CD4-positive, alpha-beta T cell (primary cell): ENCODE data around the gene COX4I2. TPM values are rescaled to one million over a fixed set of nuclear protein-coding genes. Genes with fewer than 3 reads are reported as not detected.

Source experiments
- ATAC-seq: fragments of 200-7000 bp; cut with Tn5 transposase; one replicate; pipeline ENCODE4 v1.10.0; 2022; ENCODE audit warnings: mild to moderate bottlenecking; ENCODE audit not compliant: poor library complexity
- CTCF ChIA-PET: fragments of 350-600 bp; sonication (Branson Sonifier 250); formaldehyde crosslinking; loops from one replicate; lab custom pipeline; 2021; ENCODE audit warnings: antibody characterized with exemption, inconsistent platforms; lab: Charles Lee
- POLR2A ChIA-PET: fragments of 350-600 bp; sonication (Branson Sonifier 250); formaldehyde crosslinking; loops from one replicate; lab custom pipeline; 2021; ENCODE audit warnings: antibody characterized with exemption, inconsistent platforms; lab: Charles Lee
- DNase-seq, 14 experiments: peaks; one replicate each; pipeline ENCODE4 v3.0.0-alpha.2; 2013 to 2020; ENCODE audit warnings: mixed read lengths in 2 of 14
- H3K27ac ChIP-seq, 2 donors: one replicate each; pipeline versions ENCODE4 v1.5.1 to v1.7.0; 2013; ENCODE audit warnings: low read length in 2 of 2, low read depth in 1 of 2, mild to moderate bottlenecking in 1 of 2
- H3K27me3 ChIP-seq, 2 experiments: 1 replicate in 1 of 2; 2 replicates in 1 of 2; pipeline versions ENCODE4 v1.6.1 to v1.7.0; 2013; ENCODE audit warnings: low read length in 2 of 2, control low read depth in 1 of 2, mild to moderate bottlenecking in 1 of 2, moderate library complexity in 1 of 2; ENCODE audit not compliant: insufficient read depth in 2 of 2, control insufficient read depth in 1 of 2
- H3K36me3 ChIP-seq: one replicate; pipeline ENCODE4 v1.6.1; 2013; ENCODE audit warnings: low read length, control low read depth; ENCODE audit not compliant: insufficient read depth
- H3K4me1 ChIP-seq: one replicate; pipeline ENCODE4 v1.6.1; 2013; ENCODE audit warnings: low read length, control low read depth; ENCODE audit not compliant: insufficient read depth
- H3K4me3 ChIP-seq: one replicate; pipeline ENCODE4 v1.5.1; 2013; ENCODE audit warnings: mild to moderate bottlenecking, low read length, moderate library complexity
- H3K9me3 ChIP-seq, 2 experiments: 1 replicate in 1 of 2; 2 replicates in 1 of 2; pipeline versions ENCODE4 v1.6.1 to v1.7.0; 2013; ENCODE audit warnings: low read length in 2 of 2, mild to moderate bottlenecking in 2 of 2, control low read depth in 1 of 2, moderate library complexity in 1 of 2; ENCODE audit not compliant: control insufficient read depth in 1 of 2, insufficient read depth in 1 of 2
- H3K27ac Mint-ChIP-seq: one replicate; pipeline ENCODE4 v1.8.0; 2020; ENCODE audit warnings: mixed read lengths
- H3K27me3 Mint-ChIP-seq: one replicate; pipeline ENCODE4 v1.8.0; 2021; ENCODE audit warnings: mixed read lengths
- H3K36me3 Mint-ChIP-seq: one replicate; pipeline ENCODE4 v1.8.0; 2021; ENCODE audit warnings: low read depth, mixed read lengths
- H3K4me1 Mint-ChIP-seq: one replicate; pipeline ENCODE4 v1.8.0; 2021; ENCODE audit warnings: low read depth, mixed read lengths
- H3K4me3 Mint-ChIP-seq: one replicate; pipeline ENCODE4 v1.8.0; 2020; ENCODE audit warnings: mild to moderate bottlenecking, mixed read lengths
- H3K9me3 Mint-ChIP-seq: one replicate; pipeline ENCODE4 v1.8.0; 2020; ENCODE audit warnings: mixed read lengths
- CTCF ChIP-seq: fragments of 200-600 bp; IDR thresholded peaks from one replicate; pipeline ENCODE4 v1.8.0; 2022; ENCODE audit warnings: antibody characterized with exemption, mild to moderate bottlenecking
- intact Hi-C, 2 experiments: fragments of 100-400 bp; cut with DNase I in 1 of 2; cut with micrococcal nuclease in 1 of 2; formaldehyde crosslinking; loops; one replicate each; pipeline versions ENCODE4 v1.15.1 to v1.9.0; 2023 to 2025; cut with DNase I, micrococcal nuclease
- total RNA-seq, 174 experiments: library from RNA in 2 of 174; stranded (reverse) in 2 of 174; gene quantifications; one replicate each; pipeline ENCODE4 v1.2.3 and lab custom pipeline; 2021 to 2026

The COX4I2 gene
- total RNA-seq, 2 experiments from 2014 or later = not detected

DNA sequence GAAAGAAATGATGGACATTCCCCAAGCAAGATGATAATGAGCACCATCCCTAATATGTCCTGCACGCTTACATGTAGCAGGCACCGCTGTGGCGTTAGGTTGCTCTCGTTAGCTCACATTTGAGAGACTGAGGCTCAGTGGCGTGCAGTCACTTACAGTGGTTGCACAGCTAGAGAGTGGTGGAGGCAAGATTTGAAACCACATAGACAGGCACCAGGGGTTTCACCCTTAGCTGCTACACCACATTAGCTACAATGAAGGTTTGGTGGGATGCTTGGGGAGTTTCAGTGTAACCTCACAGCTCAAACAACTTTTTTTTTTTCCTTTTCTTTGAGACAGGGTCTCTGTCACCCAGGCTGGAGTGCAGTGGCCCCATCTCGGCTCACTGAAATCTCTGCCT is 3.7 kb downstream of the COX4I2 start:
- Mint-ChIP-seq H3K4me1 (peaks cover 5% of the 10 kb centered on the region), H3K27me3 (peaks cover 7% of the 10 kb centered on the region), H3K9me3 (no peaks in the 10 kb centered on the region), H3K36me3 (no peaks in the 10 kb centered on the region), H3K4me3 (no peak overlapping the region), H3K27ac (no peak overlapping the region)
- POLR2A ChIA-PET = interaction anchor here (0.6 kb wide), 1 partner anchor 68 kb away, joined by 5 read pairs; no protein-coding TSS in a partner anchor
- no peak for TF ChIP-seq CTCF
- no peak overlapping the region for H3K27ac ChIP-seq
- peaks cover 7% of the 10 kb centered on the region for H3K4me1 ChIP-seq
- ATAC-seq (no peak), DNase-seq (no peak)
- CTCF ChIA-PET = no interaction called here
- no peaks in the 10 kb centered on the region for H3K27me3 ChIP-seq
- intact Hi-C loops = no loop called here
- H3K36me3 ChIP-seq = no peaks in the 10 kb centered on the region
- H3K9me3 ChIP-seq = no peaks in the 10 kb centered on the region
- no peak overlapping the region for H3K4me3 ChIP-seq

DNA sequence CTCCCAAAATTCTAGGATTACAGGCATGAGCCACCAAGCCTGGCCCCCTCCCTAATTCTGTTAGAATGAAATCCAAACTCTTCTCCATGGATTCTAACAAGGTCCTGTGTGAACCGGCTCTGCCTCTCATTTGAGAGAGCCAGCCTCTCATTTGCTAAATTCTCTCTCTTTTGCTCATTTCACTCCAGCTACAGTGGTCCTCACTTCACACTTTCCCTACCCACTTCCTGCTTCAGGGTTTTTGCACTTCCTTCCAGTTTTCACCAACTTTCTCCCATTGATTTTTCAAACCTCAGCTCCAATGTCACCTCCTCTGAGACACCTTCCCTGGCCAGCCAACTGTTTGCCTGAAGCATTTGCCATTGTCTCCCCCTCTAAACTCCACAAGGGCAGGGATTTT is 5.1 kb downstream of the COX4I2 start:
- CTCF ChIA-PET = no interaction called here
- H3K4me1 Mint-ChIP-seq = peaks cover 5% of the 10 kb centered on the region
- intact Hi-C loops = no loop called here
- Histone ChIP-seq H3K9me3 (no peaks in the 10 kb centered on the region), H3K27me3 (no peaks in the 10 kb centered on the region), H3K27ac (no peak overlapping the region), H3K4me1 (peaks cover 7% of the 10 kb centered on the region), H3K36me3 (no peaks in the 10 kb centered on the region), H3K4me3 (no peak overlapping the region)
- TF ChIP-seq CTCF = no peak
- no peaks in the 10 kb centered on the region for H3K36me3 Mint-ChIP-seq
- DNase-seq (no peak), ATAC-seq (no peak)
- H3K27me3 Mint-ChIP-seq = peaks cover 7% of the 10 kb centered on the region
- H3K9me3 Mint-ChIP-seq = no peaks in the 10 kb centered on the region
- POLR2A ChIA-PET = no interaction called here
- no peak overlapping the region for H3K4me3 Mint-ChIP-seq
- H3K27ac Mint-ChIP-seq = no peak overlapping the region

GRCh38 chr20:31643522-31643921 is 5.8 kb downstream of the COX4I2 start:
- Histone ChIP-seq H3K36me3 (no peaks in the 10 kb centered on the region), H3K9me3 (no peaks in the 10 kb centered on the region), H3K27ac (no peak overlapping the region), H3K4me3 (no peak overlapping the region), H3K4me1 (peaks cover 7% of the 10 kb centered on the region), H3K27me3 (no peaks in the 10 kb centered on the region)
- TF ChIP-seq CTCF = no peak
- CTCF ChIA-PET = no interaction called here
- intact Hi-C loops = no loop called here
- H3K4me3 Mint-ChIP-seq = no peak overlapping the region
- H3K27ac Mint-ChIP-seq = no peak overlapping the region
- H3K4me1 Mint-ChIP-seq = peaks cover 5% of the 10 kb centered on the region
- no peaks in the 10 kb centered on the region for H3K36me3 Mint-ChIP-seq
- POLR2A ChIA-PET = no interaction called here
- DNase-seq = no peak
- H3K9me3 Mint-ChIP-seq = no peaks in the 10 kb centered on the region
- ATAC-seq = no peak
- H3K27me3 Mint-ChIP-seq = peaks cover 7% of the 10 kb centered on the region
